Right atrium auricular region (tissue), 2 donors: ENCODE results near the gene NPR3. TPM values are rescaled to one million over a fixed set of nuclear protein-coding genes. Genes with fewer than 3 reads are reported as not detected.
"Not testable (repeated sequence)": the region's sequence is repeated elsewhere in the genome, so short reads cannot be mapped to it uniquely, and the experiment has no call there.

Source experiments
- DNase-seq: peaks from one replicate; pipeline ENCODE4 v3.0.0-alpha.2; 2019; ENCODE audit warnings: low spot score
- H3K27ac ChIP-seq, 2 donors: fragments of 200-600 bp; sonication (generic); 1 replicate in 1 of 2; 2 replicates in 1 of 2; pipeline ENCODE4 v1.5.1; 2016 to 2019
- H3K27me3 ChIP-seq, 2 donors: fragments of 200-600 bp; sonication (generic); one replicate each; pipeline versions ENCODE4 v1.5.1 to v1.6.0; 2017 to 2019
- H3K36me3 ChIP-seq: fragments of 200-600 bp; sonication (generic); one replicate; pipeline ENCODE4 v1.5.1; 2016
- H3K4me1 ChIP-seq, 2 donors: fragments of 200-600 bp; sonication (generic); one replicate each; pipeline versions ENCODE4 v1.5.1 to v1.6.0; 2017 to 2019
- H3K4me3 ChIP-seq, 2 donors: fragments of 200-600 bp; sonication (generic); 1 replicate in 1 of 2; 2 replicates in 1 of 2; pipeline ENCODE4 v1.5.1; 2017 to 2019; ENCODE audit warnings: mild to moderate bottlenecking in 1 of 2, moderate library complexity in 1 of 2
- H3K9me3 ChIP-seq, 2 donors: fragments of 200-600 bp; sonication (generic); one replicate each; pipeline ENCODE4 v1.5.1; 2019
- CTCF ChIP-seq, 2 donors: fragments of 200-600 bp; sonication (generic); IDR thresholded peaks; one replicate each; pipeline ENCODE4 v1.5.1; 2019; ENCODE audit warnings: antibody characterized with exemption in 2 of 2
- total RNA-seq, 2 donors: library from RNA; depleted of rRNA; stranded (reverse); fragments of >200 nt; gene quantifications; one replicate each; pipeline ENCODE4 v1.1.0, GENCODE V29; 2016

NPR3 gene
- total RNA-seq, 2 donors from 2014 or later = 22.0 to 51.0 TPM

GRCh38 chr5:32794086-32794485, 83.0 kb downstream of the NPR3 start:
- no peaks in the 10 kb centered on the region for H3K4me1 ChIP-seq
- no peaks in the 10 kb centered on the region for H3K36me3 ChIP-seq
- H3K27ac ChIP-seq = no peak overlapping the region
- no peak for TF ChIP-seq CTCF (IDR thresholded peaks at IDR 0.05)
- H3K27me3 ChIP-seq = no peaks in the 10 kb centered on the region
- no peak overlapping the region for H3K4me3 ChIP-seq
- H3K9me3 ChIP-seq = no peaks in the 10 kb centered on the region
- no peak for DNase-seq

GRCh38 chr5:32802764-32803163, 91.6 kb downstream of the NPR3 start:
- H3K4me1 ChIP-seq = no peaks in the 10 kb centered on the region
- TF ChIP-seq CTCF (IDR thresholded peaks at IDR 0.05) = no peak
- H3K27ac ChIP-seq = no peak overlapping the region
- H3K36me3 ChIP-seq = no peaks in the 10 kb centered on the region
- H3K4me3 ChIP-seq = no peak overlapping the region
- no peaks in the 10 kb centered on the region for H3K27me3 ChIP-seq
- DNase-seq = no peak
- H3K9me3 ChIP-seq = peaks cover 0 to 9% of the 10 kb centered on the region in 2 donors

- Histone ChIP-seq H3K4me3 (no peak overlapping the region), H3K27ac (no peak overlapping the region), H3K36me3 (no peaks in the 10 kb centered on the region), H3K4me1 (no peaks in the 10 kb centered on the region), H3K9me3 (peaks cover 0 to 9% of the 10 kb centered on the region in 2 donors), H3K27me3 (no peaks in the 10 kb centered on the region)
- TF ChIP-seq CTCF (IDR thresholded peaks at IDR 0.05) = no peak
- DNase-seq = no peak
Observed at GRCh38 chr5:32803656-32804055, 92.5 kb downstream of the NPR3 start.

GRCh38 chr5:32805462-32805861, 94.3 kb downstream of the NPR3 start:
- not testable (repeated sequence) for H3K4me1 ChIP-seq

GRCh38 chr5:32805971-32806638, 95.0 kb downstream of the NPR3 start:
- no peaks in the 10 kb centered on the region for H3K4me1 ChIP-seq
- H3K27me3 ChIP-seq = no peaks in the 10 kb centered on the region
- peaks cover 0 to under 1% of the 10 kb centered on the region in 2 donors for H3K9me3 ChIP-seq
- TF ChIP-seq CTCF (IDR thresholded peaks at IDR 0.05) = no peak
- no peak for DNase-seq
- H3K36me3 ChIP-seq = no peaks in the 10 kb centered on the region
- H3K27ac ChIP-seq = peak overlapping the region in 1 of 2 donors; percentile 14
- no peak overlapping the region for H3K4me3 ChIP-seq

More at GRCh38 chr5:32805462-32805861, 94.3 kb downstream of the NPR3 start:
- not testable (repeated sequence) for H3K4me3 ChIP-seq, DNase-seq, H3K9me3 ChIP-seq, H3K27me3 ChIP-seq, H3K27ac ChIP-seq, H3K36me3 ChIP-seq

GRCh38 chr5:32808783-32809182, 97.7 kb downstream of the NPR3 start:
- no peak overlapping the region for H3K27ac ChIP-seq
- H3K9me3 ChIP-seq = no peaks in the 10 kb centered on the region
- no peak for DNase-seq
- no peak overlapping the region for H3K4me3 ChIP-seq
- no peaks in the 10 kb centered on the region for H3K36me3 ChIP-seq
- no peaks in the 10 kb centered on the region for H3K27me3 ChIP-seq
- H3K4me1 ChIP-seq = no peaks in the 10 kb centered on the region
- no peak for TF ChIP-seq CTCF (IDR thresholded peaks at IDR 0.05)
